WTC11 (cell line): ENCODE measurements around the gene HLCS. TPM values are rescaled to one million over a fixed set of nuclear protein-coding genes. Genes with fewer than 3 reads are reported as not detected.

ENCODE experiments used
- ATAC-seq: fragments of 200-7000 bp; cut with Tn5 transposase; 2 replicates; pipeline ENCODE4 v1.10.0; 2021; ENCODE audit warnings: mild to moderate bottlenecking, moderate library complexity
- CTCF ChIA-PET: fragments of 300-600 bp; sonication (Branson Sonifier 250); formaldehyde crosslinking; loops from one replicate; lab custom pipeline; 2021; ENCODE audit warnings: antibody characterized with exemption; lab: Charles Lee
- POLR2A ChIA-PET: fragments of 350-600 bp; sonication (Branson Sonifier 250); formaldehyde crosslinking; loops from one replicate; lab custom pipeline; 2021; ENCODE audit warnings: antibody characterized with exemption; lab: Charles Lee
- DNase-seq: peaks from one replicate; pipeline ENCODE4 v3.0.0; 2021; ENCODE audit warnings: low spot score
- H3K27ac Mint-ChIP-seq: 2 replicates; pipeline ENCODE4 v1.8.0; 2021; ENCODE audit warnings: mixed read lengths
- H3K27me3 Mint-ChIP-seq: 2 replicates; pipeline ENCODE4 v1.8.0; 2021; ENCODE audit warnings: low read depth, mild to moderate bottlenecking, moderate library complexity, mixed read lengths
- H3K36me3 Mint-ChIP-seq: 2 replicates; pipeline ENCODE4 v1.8.0; 2021; ENCODE audit warnings: mixed read lengths
- H3K4me1 Mint-ChIP-seq: 2 replicates; pipeline ENCODE4 v1.8.0; 2022; ENCODE audit warnings: mixed read lengths
- H3K4me3 Mint-ChIP-seq: 2 replicates; pipeline ENCODE4 v1.8.0; 2021; ENCODE audit warnings: mild to moderate bottlenecking, moderate library complexity, mixed read lengths
- H3K9me3 Mint-ChIP-seq: 2 replicates; pipeline ENCODE4 v1.8.0; 2021; ENCODE audit warnings: mixed read lengths
- ATF1 ChIP-seq: sonication (generic); formaldehyde crosslinking; IDR thresholded peaks from 2 replicates; pipeline ENCODE4 v1.8.1; 2023; ENCODE audit warnings: mild to moderate bottlenecking, moderate library complexity, missing genetic modification reagents
- CDX4 ChIP-seq: fragments of 250-450 bp; sonication (Bioruptor Pico); IDR thresholded peaks from 2 replicates; pipeline ENCODE4 v1.9.0; 2021; ENCODE audit warnings: moderate library complexity, mild to moderate bottlenecking, inconsistent platforms, borderline replicate concordance
- CREM ChIP-seq: sonication (generic); formaldehyde crosslinking; IDR thresholded peaks from 2 replicates; pipeline ENCODE4 v1.8.1; 2022; ENCODE audit warnings: mild to moderate bottlenecking, missing genetic modification reagents, moderate library complexity
- ELF4 ChIP-seq: sonication (generic); formaldehyde crosslinking; IDR thresholded peaks from 2 replicates; pipeline ENCODE4 v1.8.1; 2022; ENCODE audit warnings: low read depth, mild to moderate bottlenecking, moderate library complexity, missing genetic modification reagents
- FOXK1 ChIP-seq: sonication (generic); formaldehyde crosslinking; IDR thresholded peaks from 2 replicates; pipeline ENCODE4 v1.8.0; 2022; ENCODE audit warnings: mild to moderate bottlenecking, moderate library complexity, missing genetic modification reagents
- IRF1 ChIP-seq: sonication (generic); formaldehyde crosslinking; IDR thresholded peaks from 2 replicates; pipeline ENCODE4 v1.8.0; 2023; ENCODE audit warnings: missing genetic modification reagents
- JAZF1 ChIP-seq: fragments of 250-450 bp; sonication (Bioruptor Pico); IDR thresholded peaks from 2 replicates; pipeline ENCODE4 v1.9.0; 2021; ENCODE audit warnings: moderate library complexity, mild to moderate bottlenecking, inconsistent platforms
- JUN ChIP-seq: sonication (generic); formaldehyde crosslinking; IDR thresholded peaks from 2 replicates; pipeline ENCODE4 v1.8.0; 2023; ENCODE audit warnings: mild to moderate bottlenecking, missing genetic modification reagents
- MAX ChIP-seq: sonication (generic); formaldehyde crosslinking; IDR thresholded peaks from 2 replicates; pipeline ENCODE4 v1.8.0; 2022; ENCODE audit warnings: mild to moderate bottlenecking, missing genetic modification reagents
- MLX ChIP-seq: sonication (generic); formaldehyde crosslinking; IDR thresholded peaks from 2 replicates; pipeline ENCODE4 v1.8.1; 2023; ENCODE audit warnings: mild to moderate bottlenecking, missing genetic modification reagents, moderate library complexity
- MXD4 ChIP-seq: fragments of 250-450 bp; sonication (Bioruptor Pico); IDR thresholded peaks from 2 replicates; pipeline ENCODE4 v1.8.0; 2021; ENCODE audit warnings: mild to moderate bottlenecking, moderate library complexity, borderline replicate concordance
- MYBL2 ChIP-seq: sonication (generic); formaldehyde crosslinking; IDR thresholded peaks from 2 replicates; pipeline ENCODE4 v1.8.1; 2023; ENCODE audit warnings: mild to moderate bottlenecking, moderate library complexity, missing genetic modification reagents
- NFATC4 ChIP-seq: fragments of 250-450 bp; sonication (Bioruptor Pico); IDR thresholded peaks from 2 replicates; pipeline ENCODE4 v1.9.0; 2021; ENCODE audit warnings: mild to moderate bottlenecking
- NFYB ChIP-seq: sonication (generic); formaldehyde crosslinking; conservative IDR thresholded peaks from 2 replicates; pipeline ENCODE4 v1.8.0; 2022; ENCODE audit warnings: low read depth, missing genetic modification reagents
- NR2C2 ChIP-seq: sonication (generic); formaldehyde crosslinking; IDR thresholded peaks from 2 replicates; pipeline ENCODE4 v1.8.0; 2022; ENCODE audit warnings: mild to moderate bottlenecking, missing genetic modification reagents
- PREB ChIP-seq: sonication (generic); formaldehyde crosslinking; IDR thresholded peaks from 2 replicates; pipeline ENCODE4 v1.8.1; 2022; ENCODE audit warnings: mild to moderate bottlenecking, missing genetic modification reagents, moderate library complexity, borderline replicate concordance
- SOX15 ChIP-seq: fragments of 250-450 bp; sonication (Bioruptor Pico); IDR thresholded peaks from 2 replicates; pipeline ENCODE4 v1.9.0; 2021; ENCODE audit warnings: mild to moderate bottlenecking
- SP1 ChIP-seq: sonication (generic); formaldehyde crosslinking; conservative IDR thresholded peaks from 2 replicates; pipeline ENCODE4 v1.8.1; 2022; ENCODE audit warnings: missing genetic modification reagents
- ZNF232 ChIP-seq: sonication (generic); formaldehyde crosslinking; IDR thresholded peaks from 2 replicates; pipeline ENCODE4 v1.8.0; 2022; ENCODE audit warnings: mild to moderate bottlenecking, missing genetic modification reagents
- ZNF532 ChIP-seq: fragments of 250-450 bp; sonication (Bioruptor Pico); IDR thresholded peaks from 2 replicates; pipeline ENCODE4 v1.9.0; 2021; ENCODE audit warnings: mild to moderate bottlenecking, borderline replicate concordance
- total RNA-seq: library from RNA; stranded (reverse); gene quantifications from 3 replicates; pipeline ENCODE4 v1.2.3, GENCODE V29; 2021

Gene HLCS
- total RNA-seq, 1 experiment from 2014 or later: 9.3 TPM

- POLR2A ChIA-PET: no interaction called here
- no peak for DNase-seq
- Mint-ChIP-seq H3K36me3 (no peaks in the 10 kb centered on the region), H3K4me3 (no peak overlapping the region), H3K9me3 (peaks cover 7% of the 10 kb centered on the region)
- no peak for ATAC-seq
- CTCF ChIA-PET: no interaction called here
- TF ChIP-seq MAX: no peak
- no peak for TF ChIP-seq MXD4 (CRISPR knock-in tag)
- no peak for TF ChIP-seq NFATC4 (CRISPR knock-in tag)
- TF ChIP-seq FOXK1 (CRISPR knock-in tag): no peak
- no peak for TF ChIP-seq ZNF532 (CRISPR knock-in tag)
- TF ChIP-seq MYBL2: no peak
- no peak for TF ChIP-seq CDX4 (CRISPR knock-in tag)
- TF ChIP-seq SOX15 (CRISPR knock-in tag): no peak
- no peak for TF ChIP-seq JAZF1 (CRISPR knock-in tag)
- no peak for TF ChIP-seq NFYB (CRISPR knock-in tag)
- TF ChIP-seq MLX (CRISPR knock-in tag): no peak
- TF ChIP-seq CREM (CRISPR knock-in tag): no peak
- TF ChIP-seq ATF1: no peak
- TF ChIP-seq JUN (CRISPR knock-in tag): no peak
- TF ChIP-seq ELF4 (CRISPR knock-in tag): no peak
- TF ChIP-seq PREB (CRISPR knock-in tag): no peak
- no peak for TF ChIP-seq NR2C2
- no peak for TF ChIP-seq SP1 (CRISPR knock-in tag)
- no peak for TF ChIP-seq ZNF232 (CRISPR knock-in tag)
- TF ChIP-seq IRF1 (CRISPR knock-in tag): no peak
- TF ChIP-seq, all 79 proteins: peak for 0
- peaks cover 25% of the 10 kb centered on the region for H3K4me1 Mint-ChIP-seq
- H3K27ac Mint-ChIP-seq: no peak overlapping the region
- H3K27me3 Mint-ChIP-seq: no peaks in the 10 kb centered on the region
Observed at GRCh38 chr21:36910581-36911307, 55.7 kb downstream of the HLCS start.
